Measurements from ENCODE around the gene FOXD3. TPM values are rescaled to one million over a fixed set of nuclear protein-coding genes. Genes with fewer than 3 reads are reported as not detected.
A peak's percentile ranks its signal among the peaks of the same experiment; 100 is the strongest.

FOXD3 gene
- total and polyA plus RNA-seq, 4 donors, result under 0.01 to 0.05 TPM; not detected in 2

DNA sequence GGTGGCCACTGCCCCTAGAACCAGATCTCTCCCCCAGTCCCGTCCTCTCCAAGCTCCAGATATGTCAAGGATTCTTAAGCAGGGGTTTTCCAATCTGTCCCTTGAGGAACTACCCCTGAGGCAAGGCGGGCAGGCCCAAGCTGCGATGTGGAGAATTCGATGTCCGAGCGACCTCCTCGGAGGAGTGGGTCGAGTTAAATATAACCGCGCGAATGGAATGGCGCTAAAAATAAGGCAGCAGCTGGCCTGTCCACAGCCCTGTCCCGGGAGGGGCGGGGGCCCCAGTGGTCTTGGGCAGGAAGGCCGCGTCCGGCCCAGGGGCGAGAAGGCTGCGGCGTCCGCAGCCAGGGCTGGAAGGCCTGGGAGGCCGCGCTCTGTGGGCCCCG is 5.8 kb upstream of the FOXD3 start:
- Histone ChIP-seq H3K4me1 (ENCODE audit: control insufficient read depth in 4 of 4, insufficient read depth in 4 of 4, low read length in 3 of 4) (peaks cover 0 to 15% (median 7%) of the 10 kb centered on the region in 4 donors), H3K27me3 (ENCODE audit: control insufficient read depth in 4 of 4, insufficient read depth in 4 of 4, low read length in 3 of 4) (peaks cover 4 to 28% (median 13%) of the 10 kb centered on the region in 4 donors)
- WGBS, result 28% methylated on average over 24 of the region's 24 CpGs

DNA sequence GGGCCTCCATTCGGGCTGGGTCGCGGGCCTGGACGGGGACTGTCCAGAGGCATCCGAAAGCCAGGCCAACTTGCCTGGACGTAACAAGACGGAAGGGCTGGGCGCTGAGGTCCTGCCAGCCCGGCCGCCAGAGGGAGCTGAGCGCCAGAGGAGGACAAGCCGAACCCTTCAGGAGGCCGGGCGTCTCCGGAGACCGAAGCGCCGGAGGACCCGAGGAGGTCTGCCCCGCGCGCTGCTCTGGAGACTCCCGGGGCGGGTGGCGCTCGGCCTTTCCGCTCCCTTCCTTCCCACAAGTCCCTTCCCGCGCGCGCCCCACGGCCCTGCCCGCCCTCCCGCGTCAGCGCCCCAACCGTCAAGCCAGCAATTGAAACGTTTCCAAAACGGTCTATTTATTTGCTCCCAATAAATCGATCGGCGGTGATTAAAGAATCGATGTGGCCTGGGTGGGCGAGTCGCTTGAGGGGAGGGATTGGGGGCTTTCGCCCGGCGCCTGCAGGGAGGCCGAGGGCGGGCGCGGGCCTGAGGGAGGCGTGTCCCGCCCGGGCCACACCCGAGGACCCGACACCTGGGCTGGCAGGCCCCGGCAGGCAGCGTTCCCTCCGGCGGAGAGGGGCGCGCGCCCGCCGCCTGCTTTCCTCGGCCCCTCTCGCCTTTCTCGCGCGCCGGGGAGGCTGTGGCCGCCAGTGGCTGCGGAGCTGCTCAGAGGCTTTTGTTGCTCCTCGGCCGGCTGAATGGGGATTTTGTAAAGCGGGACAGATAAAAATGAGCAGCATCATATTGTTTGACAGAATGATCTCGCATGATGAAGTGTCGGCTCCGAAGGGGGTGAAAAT is 5.2 kb upstream of the FOXD3 start:
- 2% methylated on average over 80 of the region's 80 CpGs for WGBS
- Histone ChIP-seq H3K9ac (ENCODE audit: low read depth in 1 of 2, low read length in 2 of 2) (no peak overlapping the region), H3K9me3 (ENCODE audit: control insufficient read depth in 4 of 4, low read length in 3 of 4) (peaks cover 0 to 8% (median under 1%) of the 10 kb centered on the region in 4 donors), H3K27me3 (ENCODE audit: control insufficient read depth in 4 of 4, insufficient read depth in 4 of 4, low read length in 3 of 4) (peaks cover 4 to 28% (median 14%) of the 10 kb centered on the region in 4 donors), H3K4me3 (ENCODE audit: low read depth in 1 of 3, low read length in 3 of 3) (peak overlapping the region in 2 of 3 donors; percentile 29 to 44), H3K27ac (ENCODE audit: low read depth in 1 of 2, low read length in 2 of 2) (no peak overlapping the region), H3K36me3 (ENCODE audit: control insufficient read depth in 4 of 4, insufficient read depth in 3 of 4, low read depth in 1 of 4, low read length in 3 of 4) (no peaks in the 10 kb centered on the region), H3K4me1 (ENCODE audit: control insufficient read depth in 4 of 4, insufficient read depth in 4 of 4, low read length in 3 of 4) (peaks cover 3 to 21% (median 11%) of the 10 kb centered on the region in 4 donors)
- peak; percentile 73 for DNase-seq (ENCODE audit: low spot score)
- TF ChIP-seq RAD21 (IDR thresholded peaks at IDR 0.05) (peak; percentile 50 to 71), FOXA1 (IDR thresholded peaks at IDR 0.05) (no peak)
- TF ChIP-seq, protein P1, sequence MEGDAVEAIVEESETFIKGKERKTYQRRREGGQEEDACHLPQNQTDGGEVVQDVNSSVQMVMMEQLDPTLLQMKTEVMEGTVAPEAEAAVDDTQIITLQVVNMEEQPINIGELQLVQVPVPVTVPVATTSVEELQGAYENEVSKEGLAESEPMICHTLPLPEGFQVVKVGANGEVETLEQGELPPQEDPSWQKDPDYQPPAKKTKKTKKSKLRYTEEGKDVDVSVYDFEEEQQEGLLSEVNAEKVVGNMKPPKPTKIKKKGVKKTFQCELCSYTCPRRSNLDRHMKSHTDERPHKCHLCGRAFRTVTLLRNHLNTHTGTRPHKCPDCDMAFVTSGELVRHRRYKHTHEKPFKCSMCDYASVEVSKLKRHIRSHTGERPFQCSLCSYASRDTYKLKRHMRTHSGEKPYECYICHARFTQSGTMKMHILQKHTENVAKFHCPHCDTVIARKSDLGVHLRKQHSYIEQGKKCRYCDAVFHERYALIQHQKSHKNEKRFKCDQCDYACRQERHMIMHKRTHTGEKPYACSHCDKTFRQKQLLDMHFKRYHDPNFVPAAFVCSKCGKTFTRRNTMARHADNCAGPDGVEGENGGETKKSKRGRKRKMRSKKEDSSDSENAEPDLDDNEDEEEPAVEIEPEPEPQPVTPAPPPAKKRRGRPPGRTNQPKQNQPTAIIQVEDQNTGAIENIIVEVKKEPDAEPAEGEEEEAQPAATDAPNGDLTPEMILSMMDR (IDR thresholded peaks at IDR 0.05; ENCODE audit: low read depth, low read length, missing input control), result peak; percentile 47

More for the DNA sequence above, 5.8 kb upstream of the FOXD3 start:
- DNase-seq (ENCODE audit: low spot score), result no peak
- H3K27ac ChIP-seq (ENCODE audit: low read depth in 1 of 2, low read length in 2 of 2), result no peak overlapping the region
- H3K9ac ChIP-seq (ENCODE audit: low read depth in 1 of 2, low read length in 2 of 2), result no peak overlapping the region
- H3K9me3 ChIP-seq (ENCODE audit: control insufficient read depth in 4 of 4, low read length in 3 of 4), result peaks cover 0 to 8% (median under 1%) of the 10 kb centered on the region in 4 donors
- H3K36me3 ChIP-seq (ENCODE audit: control insufficient read depth in 4 of 4, insufficient read depth in 3 of 4, low read depth in 1 of 4, low read length in 3 of 4), result no peaks in the 10 kb centered on the region
- no peak overlapping the region for H3K4me3 ChIP-seq (ENCODE audit: low read depth in 1 of 3, low read length in 3 of 3)
- TF ChIP-seq, protein P2, sequence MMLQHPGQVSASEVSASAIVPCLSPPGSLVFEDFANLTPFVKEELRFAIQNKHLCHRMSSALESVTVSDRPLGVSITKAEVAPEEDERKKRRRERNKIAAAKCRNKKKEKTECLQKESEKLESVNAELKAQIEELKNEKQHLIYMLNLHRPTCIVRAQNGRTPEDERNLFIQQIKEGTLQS (IDR thresholded peaks at IDR 0.05), result no peak
- TF ChIP-seq GABPA (IDR thresholded peaks at IDR 0.05 in 1 of 2, conservative IDR thresholded peaks at IDR 0.05 in 1 of 2) (no peak), SP1 (IDR thresholded peaks at IDR 0.05) (no peak), HNF4G (IDR thresholded peaks at IDR 0.05) (no peak), EGR1 (IDR thresholded peaks at IDR 0.05; ENCODE audit: low read depth in 2 of 2) (no peak)
- TF ChIP-seq, protein P3, sequence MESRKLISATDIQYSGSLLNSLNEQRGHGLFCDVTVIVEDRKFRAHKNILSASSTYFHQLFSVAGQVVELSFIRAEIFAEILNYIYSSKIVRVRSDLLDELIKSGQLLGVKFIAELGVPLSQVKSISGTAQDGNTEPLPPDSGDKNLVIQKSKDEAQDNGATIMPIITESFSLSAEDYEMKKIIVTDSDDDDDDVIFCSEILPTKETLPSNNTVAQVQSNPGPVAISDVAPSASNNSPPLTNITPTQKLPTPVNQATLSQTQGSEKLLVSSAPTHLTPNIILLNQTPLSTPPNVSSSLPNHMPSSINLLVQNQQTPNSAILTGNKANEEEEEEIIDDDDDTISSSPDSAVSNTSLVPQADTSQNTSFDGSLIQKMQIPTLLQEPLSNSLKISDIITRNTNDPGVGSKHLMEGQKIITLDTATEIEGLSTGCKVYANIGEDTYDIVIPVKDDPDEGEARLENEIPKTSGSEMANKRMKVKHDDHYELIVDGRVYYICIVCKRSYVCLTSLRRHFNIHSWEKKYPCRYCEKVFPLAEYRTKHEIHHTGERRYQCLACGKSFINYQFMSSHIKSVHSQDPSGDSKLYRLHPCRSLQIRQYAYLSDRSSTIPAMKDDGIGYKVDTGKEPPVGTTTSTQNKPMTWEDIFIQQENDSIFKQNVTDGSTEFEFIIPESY (IDR thresholded peaks at IDR 0.05), result no peak

DNA sequence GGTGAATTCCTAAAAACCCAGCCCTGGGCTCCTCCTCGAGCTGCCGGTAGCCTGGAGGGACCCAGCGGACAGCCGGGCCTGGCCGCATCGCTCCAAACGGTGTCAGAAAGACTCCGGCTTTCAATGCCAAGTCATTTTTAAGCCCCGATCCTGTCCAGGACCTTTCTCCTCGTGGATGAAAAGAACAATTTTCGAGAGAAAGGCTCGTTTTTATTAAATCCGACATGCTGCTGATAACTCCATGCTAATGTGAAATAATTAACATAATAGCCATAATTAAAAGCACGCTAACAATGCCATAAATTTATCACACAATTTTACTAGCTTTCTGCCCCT is 4.6 kb upstream of the FOXD3 start:
- WGBS, result 12% methylated on average over 14 of the region's 14 CpGs
- Histone ChIP-seq H3K36me3 (ENCODE audit: control insufficient read depth in 4 of 4, insufficient read depth in 3 of 4, low read depth in 1 of 4, low read length in 3 of 4) (no peaks in the 10 kb centered on the region), H3K9me3 (ENCODE audit: control insufficient read depth in 4 of 4, low read length in 3 of 4) (peaks cover 0 to 8% (median under 1%) of the 10 kb centered on the region in 4 donors), H3K27ac (ENCODE audit: low read depth in 1 of 2, low read length in 2 of 2) (no peak overlapping the region), H3K4me3 (ENCODE audit: low read depth in 1 of 3, low read length in 3 of 3) (peak overlapping the region in 1 of 3 donors; percentile 44), H3K27me3 (ENCODE audit: control insufficient read depth in 4 of 4, insufficient read depth in 4 of 4, low read length in 3 of 4) (peaks cover 5 to 28% (median 14%) of the 10 kb centered on the region in 4 donors), H3K4me1 (ENCODE audit: control insufficient read depth in 4 of 4, insufficient read depth in 4 of 4, low read length in 3 of 4) (peaks cover 4 to 27% (median 15%) of the 10 kb centered on the region in 4 donors), H3K9ac (ENCODE audit: low read depth in 1 of 2, low read length in 2 of 2) (no peak overlapping the region)
- TF ChIP-seq, protein P3 (IDR thresholded peaks at IDR 0.05), result no peak
- TF ChIP-seq HNF4A (conservative IDR thresholded peaks at IDR 0.05) (no peak), EGR1 (IDR thresholded peaks at IDR 0.05; ENCODE audit: low read depth in 2 of 2) (no peak), YY1 (IDR thresholded peaks at IDR 0.05) (no peak), JUND (IDR thresholded peaks at IDR 0.05) (no peak)
- TF ChIP-seq, protein P4, sequence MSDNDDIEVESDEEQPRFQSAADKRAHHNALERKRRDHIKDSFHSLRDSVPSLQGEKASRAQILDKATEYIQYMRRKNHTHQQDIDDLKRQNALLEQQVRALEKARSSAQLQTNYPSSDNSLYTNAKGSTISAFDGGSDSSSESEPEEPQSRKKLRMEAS (IDR thresholded peaks at IDR 0.05), result no peak
- DNase-seq (ENCODE audit: low spot score), result no peak
